Aorta (tissue), 5 donors: ENCODE data around the gene HACD3. TPM values are rescaled to one million over a fixed set of nuclear protein-coding genes. Genes with fewer than 3 reads are reported as not detected.

Experiments used
- ATAC-seq: fragments of 200-7000 bp; cut with Tn5 transposase; one replicate; pipeline ENCODE4 v1.9.1; 2022; ENCODE audit warnings: moderate library complexity; ENCODE audit not compliant: low FRiP score
- DNase-seq, 2 donors: peaks; one replicate each; pipeline ENCODE4 v3.0.0-alpha.2; 2020
- H3K27ac ChIP-seq, 2 donors: one replicate each; pipeline ENCODE4 v1.5.1; 2013; ENCODE audit warnings: low read length in 2 of 2, mild to moderate bottlenecking in 2 of 2, moderate library complexity in 2 of 2, control low read depth in 1 of 2, inconsistent platforms in 1 of 2, low read depth in 1 of 2
- H3K27me3 ChIP-seq, 2 donors: one replicate each; pipeline ENCODE4 v1.6.1; 2013; ENCODE audit warnings: control low read depth in 1 of 2, low read length in 1 of 2, mild to moderate bottlenecking in 1 of 2, moderate library complexity in 1 of 2; ENCODE audit not compliant: insufficient read depth in 2 of 2, control insufficient read depth in 1 of 2
- H3K36me3 ChIP-seq, 2 donors: one replicate each; pipeline ENCODE4 v1.6.1; 2013; ENCODE audit warnings: control low read depth in 1 of 2, low read length in 1 of 2, mild to moderate bottlenecking in 1 of 2; ENCODE audit not compliant: insufficient read depth in 2 of 2, control insufficient read depth in 1 of 2
- H3K4me1 ChIP-seq, 2 donors: one replicate each; pipeline ENCODE4 v1.6.1; 2013; ENCODE audit warnings: low read length in 2 of 2, control low read depth in 1 of 2, mild to moderate bottlenecking in 1 of 2, moderate library complexity in 1 of 2; ENCODE audit not compliant: insufficient read depth in 2 of 2, control insufficient read depth in 1 of 2
- H3K4me3 ChIP-seq, 2 donors: one replicate each; pipeline ENCODE4 v1.5.1; 2013; ENCODE audit warnings: low read length in 2 of 2, control low read depth in 1 of 2, mild to moderate bottlenecking in 1 of 2
- H3K9me3 ChIP-seq: one replicate; pipeline ENCODE4 v1.6.1; 2013; ENCODE audit warnings: mild to moderate bottlenecking, low read length; ENCODE audit not compliant: control insufficient read depth
- whole genome bisulfite sequencing, 2 donors: extraction: QIAGEN DNeasy Blood & Tissue Kit; methylation state at CpG; one replicate each; pipeline ENCODE4 v1.1.7; 2013; 5-methylcytosine and 5-hydroxymethylcytosine counted together
- intact Hi-C, 2 donors: fragments of 100-400 bp; cut with DNase I; formaldehyde crosslinking; loops; one replicate each; pipeline versions ENCODE4 v1.14.2 to v1.15.0; 2022
- long read RNA-seq, 2 donors: library from polyadenylated mRNA; unstranded; transcript quantifications; one replicate each; pipeline ENCODE4 v2.0.0, GENCODE V29; 2020 to 2021
- polyA plus RNA-seq, 2 donors: library from polyadenylated mRNA; stranded (reverse); fragments of 200-250 nt; gene quantifications; one replicate each; pipeline ENCODE4 v1.2.3, GENCODE V29; 2013
- total RNA-seq, 2 donors: library from RNA; stranded (reverse); fragmentation: NEBNext Ultra II Directional; extraction: Animal tissue kit (Norgen Biotek cat#: 25700); gene quantifications; one replicate each; pipeline ENCODE4 v1.2.1, GENCODE V29; 2021
- donor health status: healthy with polysubstance abuse.
- donor health status: Bipolar disorder and iron deficiency.
- donor health status: DM: no; HTN: no; CAD: no.
- donor health status: DM: no; HTN: no; CAD: no.
- donor health status: DM: yes; HTN: yes; CAD: no.

The HACD3 gene
- total RNA-seq: 10 to 100 TPM; 16.1 to 34.2 TPM
- polyA plus RNA-seq: 10 to 100 TPM in 1 of 2 donors, 1 to 10 TPM in 1; 9.6 to 14.6 TPM
- long read RNA-seq, donor 1, transcript HACD3-201 (11 exons, 3,228 nt): major isoform, 44 of 58 reads
- long read RNA-seq, donor 1, partial matches to known transcripts: 10 of 58 reads
- long read RNA-seq, donor 1, other reads (novel, unspliced or antisense): 4 of 58 reads
- long read RNA-seq, donor 2, transcript HACD3-201 (11 exons, 3,228 nt): major isoform, 52 of 63 reads
- long read RNA-seq, donor 2, partial matches to known transcripts: 3 of 63 reads
- long read RNA-seq, donor 2, other reads (novel, unspliced or antisense): 6 of 63 reads

- Histone ChIP-seq H3K27me3 (no peaks in the 10 kb centered on the region), H3K27ac (peak within 1 kb of the TSS in 1 of 2 donors; percentile 37), H3K4me3 (peak within 1 kb of the TSS; percentile 66 to 80), H3K36me3 (no peaks in the 10 kb centered on the region), H3K9me3 (no peaks in the 10 kb centered on the region), H3K4me1 (no peaks in the 10 kb centered on the region)
- DNase-seq (peak; percentile 90 to 95), ATAC-seq (peak; percentile 97)
- WGBS, 2 donors: 0% methylated on average over 82 to 88 of the region's 88 CpGs
- intact Hi-C loops: no loop called here
These were observed at the start of gene HACD3 for GRCh38 chr15:65530318-65531111. Gene HACD3 (plus strand): TSS chr15:65530463. CDS start chr15:65530632, 169 bp downstream.

- H3K4me3 ChIP-seq: no peak overlapping the region
- ATAC-seq (no peak), DNase-seq (no peak)
- 94% methylated on average over 4 of the region's 4 CpGs for WGBS, 2 donors
- peaks cover 3% of the 10 kb centered on the region in 2 donors for H3K36me3 ChIP-seq
- intact Hi-C loops: no loop called here
- no peak overlapping the region for H3K27ac ChIP-seq
- no peaks in the 10 kb centered on the region for H3K9me3 ChIP-seq
- no peaks in the 10 kb centered on the region for H3K27me3 ChIP-seq
- no peaks in the 10 kb centered on the region for H3K4me1 ChIP-seq
These were observed 45.4 kb upstream of the HACD3 start for GRCh38 chr15:65484876-65485275.

GRCh38 chr15:65494076-65494475 lies 36.2 kb upstream of the HACD3 start:
- peaks cover 0 to 3% of the 10 kb centered on the region in 2 donors for H3K36me3 ChIP-seq
- ATAC-seq (no peak), DNase-seq (no peak)
- H3K9me3 ChIP-seq: no peaks in the 10 kb centered on the region
- H3K27ac ChIP-seq: no peak overlapping the region
- H3K4me3 ChIP-seq: no peak overlapping the region
- intact Hi-C loops: no loop called here
- 86 to 89% methylated on average over 4 of the region's 4 CpGs for WGBS, 2 donors
- no peaks in the 10 kb centered on the region for H3K27me3 ChIP-seq
- H3K4me1 ChIP-seq: no peaks in the 10 kb centered on the region

GRCh38 chr15:65509321-65509720 lies 20.9 kb upstream of the HACD3 start:
- peaks cover 0 to 5% of the 10 kb centered on the region in 2 donors for H3K4me1 ChIP-seq
- no peak for ATAC-seq
- H3K4me3 ChIP-seq: no peak overlapping the region
- intact Hi-C loops: no loop called here
- no peaks in the 10 kb centered on the region for H3K9me3 ChIP-seq
- H3K27ac ChIP-seq: no peak overlapping the region
- DNase-seq: no peak
- 90 to 91% methylated on average over 2 of the region's 2 CpGs for WGBS, 2 donors
- no peaks in the 10 kb centered on the region for H3K36me3 ChIP-seq
- no peaks in the 10 kb centered on the region for H3K27me3 ChIP-seq

- peak; percentile 50 for ATAC-seq
- H3K4me1 ChIP-seq: peaks cover 0 to 10% of the 10 kb centered on the region in 2 donors
These were observed 18.1 kb upstream of the HACD3 start for GRCh38 chr15:65512189-65512588.

GRCh38 chr15:65512807-65513416 lies 17.4 kb upstream of the HACD3 start:
- H3K27me3 ChIP-seq: no peaks in the 10 kb centered on the region
- no peaks in the 10 kb centered on the region for H3K9me3 ChIP-seq
- peaks cover 0 to 10% of the 10 kb centered on the region in 2 donors for H3K4me1 ChIP-seq
- peak overlapping the region in 1 of 2 donors; percentile 23 for H3K4me3 ChIP-seq
- intact Hi-C loops: no loop called here
- peak in 1 of 2 donors; percentile 74 for DNase-seq
- H3K27ac ChIP-seq: no peak overlapping the region
- 1 to 3% methylated on average over 10 of the region's 10 CpGs for WGBS, 2 donors
- no peaks in the 10 kb centered on the region for H3K36me3 ChIP-seq
- ATAC-seq: peak; percentile 79

More at GRCh38 chr15:65512189-65512588, 18.1 kb upstream of the HACD3 start:
- no peaks in the 10 kb centered on the region for H3K9me3 ChIP-seq
- H3K27me3 ChIP-seq: no peaks in the 10 kb centered on the region
- H3K27ac ChIP-seq: no peak overlapping the region
- 51 to 62% methylated on average over 5 of the region's 5 CpGs for WGBS, 2 donors
- no peaks in the 10 kb centered on the region for H3K36me3 ChIP-seq
- no peak for DNase-seq
- intact Hi-C loops: no loop called here
- H3K4me3 ChIP-seq: peak overlapping the region in 1 of 2 donors; percentile 11

- peak; percentile 96 to 98 for DNase-seq
- intact Hi-C loops: no loop called here
- H3K27me3 ChIP-seq: no peaks in the 10 kb centered on the region
- peak within 1 kb of the TSS; percentile 91 to 98 for H3K4me3 ChIP-seq
- peak within 1 kb of the TSS; percentile 59 to 79 for H3K27ac ChIP-seq
- no peaks in the 10 kb centered on the region for H3K9me3 ChIP-seq
- WGBS, 2 donors: 0 to 1% methylated on average over 72 to 75 of the region's 75 CpGs
- peak; percentile 98 for ATAC-seq
- H3K4me1 ChIP-seq: peaks cover 0 to 8% of the 10 kb centered on the region in 2 donors
- H3K36me3 ChIP-seq: no peaks in the 10 kb centered on the region
These were observed 13.0 kb upstream of the HACD3 start, which contains the start of gene DPP8 for GRCh38 chr15:65516997-65517865. Gene DPP8 (minus strand): TSS chr15:65517689. CDS start chr15:65512553, 5,136 bp downstream.

GRCh38 chr15:65517866-65518207 lies 12.4 kb upstream of the HACD3 start:
- no peaks in the 10 kb centered on the region for H3K36me3 ChIP-seq
- intact Hi-C loops: no loop called here
- H3K4me1 ChIP-seq: peaks cover 0 to 5% of the 10 kb centered on the region in 2 donors
- no peak for ATAC-seq
- H3K4me3 ChIP-seq: no peak overlapping the region
- WGBS, 2 donors: 32 to 34% methylated on average over 8 of the region's 8 CpGs
- H3K27ac ChIP-seq: no peak overlapping the region
- H3K27me3 ChIP-seq: no peaks in the 10 kb centered on the region
- H3K9me3 ChIP-seq: no peaks in the 10 kb centered on the region
- no peak for DNase-seq
